ENCODE data around the gene TENM4. TPM values are rescaled to one million over a fixed set of nuclear protein-coding genes. Genes with fewer than 3 reads are reported as not detected.

The TENM4 gene
- total RNA-seq, 4 donors from 2014 or later = 0.02 to 0.82 (median 0.23) TPM

DNA sequence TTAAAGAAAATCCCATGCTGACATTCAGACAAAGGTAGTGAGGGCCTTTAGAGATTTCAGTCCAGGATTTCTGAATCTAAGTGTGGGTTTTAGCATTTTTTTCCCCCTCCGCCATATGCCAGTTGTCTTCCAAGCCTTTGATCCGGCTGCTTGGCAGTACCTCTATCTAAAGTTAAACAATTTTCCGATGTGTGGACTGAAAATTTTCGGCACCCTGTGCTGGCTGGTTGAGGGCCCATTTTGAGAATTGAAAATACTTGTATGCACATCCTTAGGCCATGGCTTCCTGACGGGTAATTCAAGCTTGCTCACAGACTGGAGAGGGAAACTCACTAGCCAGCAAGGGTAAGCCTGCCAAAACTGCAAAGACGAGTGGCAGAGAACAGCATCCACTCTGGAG is 734.3 kb downstream of the TENM4 start:
- Histone ChIP-seq H3K27ac (no peak overlapping the region), H3K27me3 (no peaks in the 10 kb centered on the region), H3K4me3 (no peak overlapping the region), H3K9me3 (no peaks in the 10 kb centered on the region), H3K36me3 (no peaks in the 10 kb centered on the region), H3K4me1 (no peaks in the 10 kb centered on the region)
- DNase-seq (no peak), ATAC-seq (no peak)
- in situ Hi-C loops (cut with MboI; ENCODE audit: low sequenced_read_pairs in 4 of 4) (no loop called here), intact Hi-C loops (cut with DNase I; ENCODE audit: low total_unique reads) (no loop called here)
- TF ChIP-seq, protein P1, sequence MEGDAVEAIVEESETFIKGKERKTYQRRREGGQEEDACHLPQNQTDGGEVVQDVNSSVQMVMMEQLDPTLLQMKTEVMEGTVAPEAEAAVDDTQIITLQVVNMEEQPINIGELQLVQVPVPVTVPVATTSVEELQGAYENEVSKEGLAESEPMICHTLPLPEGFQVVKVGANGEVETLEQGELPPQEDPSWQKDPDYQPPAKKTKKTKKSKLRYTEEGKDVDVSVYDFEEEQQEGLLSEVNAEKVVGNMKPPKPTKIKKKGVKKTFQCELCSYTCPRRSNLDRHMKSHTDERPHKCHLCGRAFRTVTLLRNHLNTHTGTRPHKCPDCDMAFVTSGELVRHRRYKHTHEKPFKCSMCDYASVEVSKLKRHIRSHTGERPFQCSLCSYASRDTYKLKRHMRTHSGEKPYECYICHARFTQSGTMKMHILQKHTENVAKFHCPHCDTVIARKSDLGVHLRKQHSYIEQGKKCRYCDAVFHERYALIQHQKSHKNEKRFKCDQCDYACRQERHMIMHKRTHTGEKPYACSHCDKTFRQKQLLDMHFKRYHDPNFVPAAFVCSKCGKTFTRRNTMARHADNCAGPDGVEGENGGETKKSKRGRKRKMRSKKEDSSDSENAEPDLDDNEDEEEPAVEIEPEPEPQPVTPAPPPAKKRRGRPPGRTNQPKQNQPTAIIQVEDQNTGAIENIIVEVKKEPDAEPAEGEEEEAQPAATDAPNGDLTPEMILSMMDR (IDR thresholded peaks at IDR 0.05 in 4 of 5, conservative IDR thresholded peaks at IDR 0.05 in 1 of 5) = no peak
- TF ChIP-seq POLR2A (IDR thresholded peaks at IDR 0.05) = no peak

DNA sequence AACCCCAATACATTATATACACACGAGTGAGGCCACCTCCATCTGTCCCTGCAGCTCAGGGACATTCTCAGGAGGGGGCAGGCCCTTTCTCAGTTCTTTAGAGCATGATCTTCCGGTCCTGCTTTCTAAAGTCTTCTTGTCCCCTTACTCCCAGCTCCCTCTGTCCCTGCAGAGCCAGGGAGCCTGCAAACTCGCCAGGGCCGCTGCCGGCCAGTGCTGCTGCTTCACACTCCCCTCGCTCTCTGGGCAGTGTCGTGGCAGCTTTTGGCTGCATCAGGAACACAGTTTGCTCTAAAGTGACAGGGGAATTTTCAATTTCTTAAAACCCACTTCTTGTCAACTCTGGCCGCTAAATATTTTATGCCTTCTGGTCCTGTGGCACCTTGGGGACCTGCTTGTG is 736.0 kb downstream of the TENM4 start:
- intact Hi-C loops (cut with DNase I; ENCODE audit: low total_unique reads) (no loop called here), in situ Hi-C loops (cut with MboI; ENCODE audit: low sequenced_read_pairs in 4 of 4) (no loop called here)
- TF ChIP-seq, protein P1 (IDR thresholded peaks at IDR 0.05 in 4 of 5, conservative IDR thresholded peaks at IDR 0.05 in 1 of 5) = no peak
- no peak for TF ChIP-seq POLR2A (IDR thresholded peaks at IDR 0.05)
- ATAC-seq (no peak), DNase-seq (no peak)
- Histone ChIP-seq H3K9me3 (no peaks in the 10 kb centered on the region), H3K4me3 (no peak overlapping the region), H3K36me3 (no peaks in the 10 kb centered on the region), H3K27ac (no peak overlapping the region), H3K4me1 (no peaks in the 10 kb centered on the region), H3K27me3 (no peaks in the 10 kb centered on the region)

DNA sequence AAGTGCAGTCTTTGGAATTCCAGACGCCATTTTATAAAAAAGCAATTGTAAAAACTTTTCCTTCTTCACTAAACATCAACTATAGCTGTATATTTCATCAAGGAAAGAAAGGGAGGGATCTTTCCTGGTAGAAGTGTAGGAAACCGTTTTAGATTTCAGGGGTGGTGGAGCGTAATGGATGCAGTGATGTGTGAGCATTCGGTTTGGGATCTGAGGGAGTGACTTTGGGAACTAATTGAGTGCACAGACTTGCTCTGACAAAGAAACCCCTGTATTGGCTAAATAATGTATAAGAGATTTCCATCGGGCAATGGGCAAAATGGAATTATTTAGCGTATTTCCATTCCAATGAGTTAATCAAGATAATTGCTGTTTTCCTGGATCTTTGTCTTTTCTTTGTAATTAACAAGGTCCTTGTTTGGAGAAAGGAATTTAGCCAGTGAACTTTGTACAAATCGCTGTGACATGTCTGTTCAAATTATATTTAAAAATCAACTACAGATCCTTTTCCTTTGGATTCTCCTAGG is 741.2 kb downstream of the TENM4 start:
- in situ Hi-C loops (cut with MboI; ENCODE audit: low sequenced_read_pairs in 4 of 4) = no loop called here
- intact Hi-C loops (cut with DNase I; ENCODE audit: low total_unique reads) = no loop called here
- Histone ChIP-seq H3K27me3 (no peaks in the 10 kb centered on the region), H3K36me3 (no peaks in the 10 kb centered on the region), H3K4me3 (no peak overlapping the region), H3K9me3 (no peaks in the 10 kb centered on the region), H3K4me1 (no peaks in the 10 kb centered on the region), H3K27ac (no peak overlapping the region)
- TF ChIP-seq, protein P1 (IDR thresholded peaks at IDR 0.05 in 4 of 5, conservative IDR thresholded peaks at IDR 0.05 in 1 of 5) = no peak
- no peak for TF ChIP-seq POLR2A (IDR thresholded peaks at IDR 0.05)
- no peak for ATAC-seq
- DNase-seq = no peak

DNA sequence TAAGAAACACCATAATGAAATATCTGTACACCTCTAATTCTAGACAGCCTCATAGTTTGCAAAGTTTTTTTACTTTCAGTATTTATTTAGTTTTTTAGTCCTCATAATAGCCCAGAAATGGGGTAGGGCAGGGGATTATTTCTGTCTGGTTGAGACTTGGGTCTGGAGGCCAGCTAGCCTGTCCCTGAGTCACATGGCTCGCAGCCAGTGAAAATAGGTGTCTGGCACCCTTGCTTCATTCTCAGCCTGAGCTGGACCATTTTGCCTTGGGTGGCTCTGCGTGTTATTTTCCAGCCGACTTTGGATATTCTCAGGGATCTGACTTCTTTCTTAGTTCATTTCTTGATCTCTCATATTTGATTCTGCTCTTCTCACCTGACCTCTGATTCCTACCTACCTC is 742.2 kb downstream of the TENM4 start:
- H3K4me1 ChIP-seq = no peaks in the 10 kb centered on the region
- no peaks in the 10 kb centered on the region for H3K27me3 ChIP-seq
- DNase-seq = peak in 1 of 2 donors; percentile 17
- no peak overlapping the region for H3K27ac ChIP-seq
- H3K4me3 ChIP-seq = no peak overlapping the region
- H3K36me3 ChIP-seq = no peaks in the 10 kb centered on the region
- TF ChIP-seq, protein P1 (IDR thresholded peaks at IDR 0.05 in 4 of 5, conservative IDR thresholded peaks at IDR 0.05 in 1 of 5) = no peak
- TF ChIP-seq POLR2A (IDR thresholded peaks at IDR 0.05) = no peak
- in situ Hi-C loops (cut with MboI; ENCODE audit: low sequenced_read_pairs in 4 of 4) (no loop called here), intact Hi-C loops (cut with DNase I; ENCODE audit: low total_unique reads) (no loop called here)
- no peaks in the 10 kb centered on the region for H3K9me3 ChIP-seq
- no peak for ATAC-seq

DNA sequence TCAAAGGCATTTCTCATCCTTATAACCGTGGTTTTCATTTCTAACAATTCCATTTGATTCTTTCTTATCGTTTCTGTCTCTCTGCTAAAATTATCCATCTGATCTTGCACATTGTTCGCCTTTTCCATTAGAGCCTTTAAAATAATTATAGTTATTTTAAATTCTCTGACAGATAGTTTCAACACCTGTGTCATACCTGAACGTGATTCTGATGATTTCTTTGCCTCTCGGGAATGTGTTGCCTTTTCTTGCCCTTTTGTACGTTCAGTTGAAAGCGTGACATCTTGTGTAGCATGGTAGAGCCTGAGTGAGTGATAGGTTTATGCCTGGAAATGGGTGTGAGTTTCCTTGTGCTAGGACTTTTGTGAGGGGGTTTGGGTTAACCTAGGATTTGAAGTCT is 744.7 kb downstream of the TENM4 start:
- TF ChIP-seq, protein P1 (IDR thresholded peaks at IDR 0.05 in 4 of 5, conservative IDR thresholded peaks at IDR 0.05 in 1 of 5) = no peak
- DNase-seq = no peak

More for the DNA sequence above, 744.7 kb downstream of the TENM4 start:
- Histone ChIP-seq H3K27me3 (no peaks in the 10 kb centered on the region), H3K36me3 (no peaks in the 10 kb centered on the region), H3K4me3 (no peak overlapping the region), H3K4me1 (no peaks in the 10 kb centered on the region), H3K27ac (no peak overlapping the region), H3K9me3 (no peaks in the 10 kb centered on the region)
- intact Hi-C loops (cut with DNase I; ENCODE audit: low total_unique reads) = no loop called here
- in situ Hi-C loops (cut with MboI; ENCODE audit: low sequenced_read_pairs in 4 of 4) = no loop called here
- no peak for ATAC-seq

All from gastrocnemius medialis (tissue), 4 donors.